ENCODE measurements around the gene COQ10B. TPM values are rescaled to one million over a fixed set of nuclear protein-coding genes. Genes with fewer than 3 reads are reported as not detected.
A peak's percentile ranks its signal among the peaks of the same experiment; 100 is the strongest.
"Not testable (repeated sequence)": the region's sequence is repeated elsewhere in the genome, so short reads cannot be mapped to it uniquely, and the experiment has no call there.

The COQ10B gene
- polyA plus RNA-seq (ENCODE audit: insufficient read length), result 9.0 TPM

DNA sequence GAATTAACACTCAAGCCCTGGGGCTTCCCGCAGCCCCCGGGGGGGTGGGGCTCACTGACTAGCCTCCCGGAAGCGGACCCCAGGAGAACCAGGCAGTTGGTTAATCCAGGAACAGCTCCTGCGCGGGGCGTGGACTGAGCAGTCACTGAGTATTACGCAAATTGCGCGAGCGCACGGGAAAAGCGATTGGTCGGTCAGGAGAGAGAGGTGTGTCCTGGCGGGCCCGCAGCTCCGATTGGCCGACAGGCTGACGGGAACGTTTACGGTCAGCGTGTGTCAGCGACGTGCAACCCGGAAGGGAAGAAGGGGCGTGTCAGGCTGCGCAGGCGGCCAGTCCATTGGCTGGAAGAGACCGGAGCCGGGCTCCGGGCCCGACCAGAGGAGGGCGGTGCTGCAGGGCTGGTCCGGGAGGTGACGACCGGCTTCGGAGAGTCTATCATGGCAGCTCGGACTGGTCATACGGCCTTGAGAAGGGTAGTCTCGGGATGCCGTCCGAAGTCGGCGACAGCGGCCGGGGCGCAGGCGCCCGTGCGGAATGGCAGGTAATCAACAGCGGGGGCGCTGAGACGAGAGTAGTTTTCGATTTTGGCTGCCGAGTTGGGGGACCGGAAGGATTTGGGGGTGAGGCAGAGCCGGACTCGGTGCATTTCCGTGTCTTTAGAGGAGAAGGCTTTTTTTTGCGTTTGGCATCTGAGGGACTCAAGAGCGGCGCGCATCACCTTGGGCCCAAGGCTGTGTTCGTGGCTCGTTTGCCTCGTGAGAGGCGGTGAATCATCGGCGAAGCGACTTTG is at the start of gene COQ10B:
Gene COQ10B, plus strand, starts transcription at position 430 of the 791 bp plus-strand sequence. Its CDS starts 9 bp downstream, at position 439.
- peak; percentile 100 for DNase-seq

DNA sequence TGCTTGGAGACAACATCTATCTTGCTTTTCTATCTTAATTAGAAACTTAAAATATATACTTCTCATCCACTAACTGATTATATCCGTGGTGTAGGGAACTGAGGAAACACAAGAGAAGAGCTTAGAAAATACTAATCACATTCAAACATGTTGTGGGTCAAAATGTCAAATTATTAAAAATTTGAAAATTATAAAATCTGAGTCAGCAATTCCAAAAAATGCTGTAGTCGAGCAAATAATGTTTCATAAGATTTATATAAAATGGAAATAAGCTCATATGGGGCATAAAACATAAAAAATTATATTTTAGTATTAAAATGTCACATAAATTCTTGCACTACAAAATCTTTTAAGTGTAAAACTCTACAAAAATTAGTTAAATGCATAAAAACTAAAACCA is 47.8 kb upstream of the COQ10B start:
- DNase-seq, result no peak

DNA sequence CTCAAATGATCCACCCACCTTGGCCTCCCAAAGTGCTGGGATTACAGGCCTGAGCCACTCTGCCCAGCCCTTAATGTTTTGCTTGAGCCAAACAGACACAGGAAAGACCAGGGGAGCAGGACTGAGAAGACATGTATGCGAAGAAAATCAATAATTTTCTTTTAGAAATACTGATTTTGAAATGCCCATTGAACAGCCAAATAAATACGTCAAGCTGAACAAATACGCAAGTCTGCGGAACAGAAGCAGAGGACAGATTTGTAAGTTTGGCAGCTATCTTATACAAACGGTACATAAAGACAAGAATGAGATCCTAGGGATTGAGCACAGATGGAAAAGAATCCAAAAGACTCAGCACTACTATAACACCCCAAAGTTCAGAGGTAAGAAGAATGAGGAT is 39.3 kb upstream of the COQ10B start:
- DNase-seq, result no peak

DNA sequence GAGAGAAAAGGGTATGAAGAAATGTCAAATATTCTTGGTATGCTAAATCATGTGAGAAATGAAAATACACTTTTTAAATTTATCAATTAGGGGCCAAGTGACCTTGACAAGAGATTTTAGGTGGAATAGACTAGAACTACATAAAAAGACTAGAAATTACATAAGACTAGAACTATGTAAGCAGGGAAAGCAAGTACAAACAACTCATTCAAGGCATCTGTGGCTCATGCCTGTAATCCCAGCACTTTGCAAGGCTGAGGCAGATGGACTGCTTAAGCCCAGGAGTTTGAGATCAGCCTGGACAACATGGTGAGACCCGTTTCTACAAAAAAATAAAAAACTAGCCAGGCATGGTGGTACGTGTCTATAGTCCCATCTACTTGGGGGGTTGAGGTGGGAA is 38.8 kb upstream of the COQ10B start:
- DNase-seq, result no peak

DNA sequence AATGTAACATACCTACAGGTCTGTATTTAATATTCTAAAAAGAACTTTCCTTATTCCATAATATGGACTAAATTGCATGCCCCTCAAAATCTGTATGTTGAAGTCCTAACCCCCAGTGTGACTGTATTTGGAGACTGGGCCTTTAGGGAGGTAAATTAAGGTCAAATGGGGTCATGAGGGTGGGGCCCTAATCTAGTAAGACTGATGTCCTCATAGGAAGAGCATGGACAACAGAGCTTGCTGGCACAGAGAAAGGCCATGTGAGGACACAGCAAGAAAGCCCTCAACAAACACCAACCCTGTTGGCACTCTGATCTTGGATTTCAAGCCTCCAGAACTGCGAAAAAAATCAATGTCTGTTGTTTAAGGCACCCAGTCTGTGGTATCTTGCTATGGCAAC is 37.1 kb upstream of the COQ10B start:
- no peak for DNase-seq

DNA sequence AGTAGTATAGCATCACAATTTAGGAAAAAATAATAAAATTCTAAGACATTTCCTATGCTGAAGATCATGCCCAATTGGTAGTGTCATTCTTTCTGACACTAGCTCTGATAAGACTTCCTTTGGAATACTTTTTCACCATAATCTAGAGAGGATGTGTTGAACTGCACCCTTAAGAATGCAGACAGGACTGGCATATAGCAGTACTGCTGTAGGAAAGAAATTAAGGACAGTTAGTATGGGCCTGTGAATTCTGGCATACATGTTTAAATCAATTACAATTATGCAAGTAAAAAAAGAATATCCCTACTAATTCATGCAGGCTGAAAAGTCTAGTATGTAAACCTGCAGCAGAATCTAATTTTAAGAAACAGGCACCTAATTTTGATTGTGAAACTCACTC is 33.9 kb upstream of the COQ10B start:
- DNase-seq, result no peak

DNA sequence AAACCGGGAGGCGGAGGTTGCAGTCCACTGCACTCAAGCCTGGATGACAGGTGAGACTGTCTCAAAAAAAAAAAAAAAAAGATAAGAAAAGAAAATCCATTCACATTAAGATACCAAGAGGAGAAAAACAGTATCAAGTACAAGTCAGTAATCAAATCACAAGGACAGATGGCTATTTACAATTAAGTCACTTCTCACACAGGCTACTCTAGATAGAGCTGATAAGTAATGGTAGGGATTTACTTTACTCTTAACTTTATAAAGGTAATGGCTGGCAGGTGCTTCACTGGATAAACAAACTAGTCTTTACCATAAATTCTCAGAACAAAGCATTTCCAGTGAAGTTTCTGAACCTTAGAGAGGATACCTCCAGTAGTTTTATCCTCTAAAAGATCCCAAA is 30.0 kb upstream of the COQ10B start:
- no peak for DNase-seq

DNA sequence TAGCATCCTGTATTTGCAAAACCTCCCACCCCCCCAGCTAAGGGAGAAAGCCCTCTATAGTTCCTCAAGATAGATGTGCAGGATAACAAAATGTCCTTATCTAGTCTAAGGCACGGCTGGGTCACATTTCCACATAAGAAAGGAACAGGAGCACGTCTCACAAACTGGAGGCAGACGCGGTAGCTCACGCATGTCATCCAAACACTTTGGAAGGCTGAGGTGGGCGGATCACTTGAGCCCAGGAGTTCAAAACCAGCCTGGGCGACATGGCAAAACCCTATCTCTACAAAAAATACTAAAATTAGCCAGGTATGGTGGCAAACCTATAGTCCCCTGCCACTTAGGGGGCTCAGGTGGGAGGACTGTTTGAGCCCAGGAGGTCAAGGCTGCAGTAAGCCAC is 27.8 kb upstream of the COQ10B start:
- no peak for DNase-seq

DNA sequence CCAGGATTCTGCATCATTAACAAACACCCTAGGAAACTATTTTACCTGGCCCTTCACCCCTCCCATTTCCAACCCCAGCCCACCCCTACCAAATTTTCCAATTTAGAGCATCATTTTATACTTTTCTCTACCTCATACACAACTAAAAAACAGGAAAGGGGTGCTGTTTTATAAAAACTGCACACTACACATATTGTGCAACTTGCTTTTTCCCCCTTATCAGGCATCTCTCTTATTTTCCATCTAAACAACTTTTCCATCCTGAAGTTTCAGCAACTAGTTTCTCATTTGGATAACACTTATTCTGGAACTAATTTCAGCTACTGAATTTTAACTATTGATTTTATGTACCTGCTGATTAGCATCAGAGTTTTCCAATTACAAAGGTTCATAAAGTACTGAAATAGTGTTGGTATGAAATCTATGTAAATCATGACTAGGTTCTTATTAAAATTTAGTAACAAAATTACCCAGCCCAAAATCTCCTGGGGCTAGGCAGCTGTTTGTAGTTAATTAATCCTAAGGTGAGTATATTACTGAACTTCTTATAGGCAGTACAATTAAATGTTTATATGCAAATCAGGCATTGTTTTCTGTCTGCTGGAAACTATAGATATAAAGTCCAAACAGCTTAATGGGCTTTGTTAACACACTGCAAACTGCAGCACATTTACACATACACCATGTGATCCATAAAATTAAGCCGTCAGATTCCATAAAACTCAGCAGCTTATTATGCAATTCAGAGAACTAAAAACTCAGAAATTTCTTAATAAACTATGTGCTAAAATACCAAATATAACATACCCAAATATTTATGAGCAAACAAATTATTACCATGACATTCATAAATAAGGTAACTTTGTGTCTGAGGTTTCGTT is 26.4 kb upstream of the COQ10B start:
- DNase-seq, result no peak

DNA sequence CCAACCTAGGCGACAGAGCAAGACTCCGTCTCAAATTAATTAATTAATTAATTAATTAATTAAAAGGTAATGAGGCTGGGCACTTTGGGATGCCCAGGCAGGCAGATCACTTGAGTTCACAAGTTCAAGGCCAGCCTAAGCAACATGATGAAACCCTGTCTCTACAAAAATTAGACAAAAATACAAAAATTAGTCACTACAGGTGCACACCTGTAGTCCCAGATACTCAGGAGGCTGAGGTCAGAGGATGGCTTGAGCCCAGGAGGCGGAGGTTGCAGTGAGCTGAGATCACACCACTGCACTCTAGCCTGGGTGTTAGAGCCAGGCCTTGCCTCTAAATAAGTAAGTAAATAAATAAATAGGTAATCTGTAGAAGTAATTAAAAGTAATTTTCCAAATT is 25.4 kb upstream of the COQ10B start:
- DNase-seq, result no peak

DNA sequence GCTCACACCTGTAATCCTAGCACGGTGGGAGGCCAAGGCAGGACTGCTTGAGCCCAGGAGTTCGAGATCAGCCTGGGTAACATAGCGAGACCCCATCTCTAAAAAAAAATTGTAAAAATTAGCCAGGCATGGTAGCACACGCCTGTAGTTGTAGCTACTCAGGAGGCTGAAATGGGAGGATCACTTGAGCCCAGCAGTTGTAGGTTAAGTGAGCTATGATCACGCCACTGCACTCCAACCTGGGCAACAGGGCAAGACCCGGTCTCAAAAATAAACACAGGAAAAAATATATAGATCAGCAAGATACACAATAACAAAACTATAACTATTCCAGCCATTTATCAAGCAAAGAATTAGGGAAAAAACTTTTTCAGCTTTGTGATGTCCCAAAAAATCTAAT is 21.5 kb upstream of the COQ10B start:
- no peak for DNase-seq

DNA sequence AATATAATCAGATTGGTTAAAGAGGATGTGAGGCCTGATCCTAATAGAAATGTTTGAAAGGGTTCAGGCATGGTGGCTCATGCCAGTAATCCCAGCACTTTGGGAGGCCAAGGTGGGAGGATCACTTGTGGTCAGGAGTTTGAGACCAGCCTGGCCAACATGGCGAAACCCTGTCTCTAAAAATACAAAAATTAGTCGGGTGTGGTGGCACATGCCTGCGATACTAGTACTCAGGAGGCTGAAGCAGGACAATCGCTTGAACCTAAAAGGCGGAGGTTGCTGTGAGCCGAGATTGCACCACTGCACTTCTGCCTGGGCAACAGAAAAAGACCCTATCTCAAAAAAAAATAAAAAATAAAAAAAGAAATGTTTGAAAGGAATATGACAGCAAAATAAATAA is 20.8 kb upstream of the COQ10B start:
- DNase-seq, result not testable (repeated sequence)

DNA sequence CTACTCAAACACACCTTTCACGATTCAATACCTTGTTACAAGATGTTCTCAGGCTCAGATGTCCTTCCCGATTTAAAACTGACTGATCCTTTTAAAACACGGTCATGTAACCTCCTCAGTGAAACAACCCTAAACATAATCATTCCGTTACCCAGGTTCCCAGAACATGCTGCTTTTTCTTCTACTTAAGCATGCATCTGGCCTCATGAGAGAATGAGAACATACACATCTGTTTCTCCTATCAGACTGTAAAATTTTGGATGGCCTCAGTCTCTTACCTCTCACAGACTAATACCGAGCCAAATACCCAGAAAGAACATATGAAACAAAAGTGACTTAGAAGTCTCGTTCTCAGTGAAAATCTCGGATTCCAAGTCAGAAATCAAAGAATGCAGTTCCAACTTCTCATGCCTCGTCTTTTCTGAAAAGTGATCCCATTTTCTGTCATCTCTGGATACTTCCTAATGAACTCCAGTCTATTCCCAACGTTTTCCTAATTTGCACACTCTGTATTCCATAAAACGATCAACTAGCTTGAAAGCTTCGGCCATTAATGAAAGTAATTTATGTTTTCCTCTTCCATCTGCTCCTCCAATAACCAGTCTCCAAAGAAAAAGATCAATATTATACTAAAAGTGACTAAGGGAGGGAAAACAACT is 19.4 kb upstream of the COQ10B start:
- peak; percentile 48 for DNase-seq

DNA sequence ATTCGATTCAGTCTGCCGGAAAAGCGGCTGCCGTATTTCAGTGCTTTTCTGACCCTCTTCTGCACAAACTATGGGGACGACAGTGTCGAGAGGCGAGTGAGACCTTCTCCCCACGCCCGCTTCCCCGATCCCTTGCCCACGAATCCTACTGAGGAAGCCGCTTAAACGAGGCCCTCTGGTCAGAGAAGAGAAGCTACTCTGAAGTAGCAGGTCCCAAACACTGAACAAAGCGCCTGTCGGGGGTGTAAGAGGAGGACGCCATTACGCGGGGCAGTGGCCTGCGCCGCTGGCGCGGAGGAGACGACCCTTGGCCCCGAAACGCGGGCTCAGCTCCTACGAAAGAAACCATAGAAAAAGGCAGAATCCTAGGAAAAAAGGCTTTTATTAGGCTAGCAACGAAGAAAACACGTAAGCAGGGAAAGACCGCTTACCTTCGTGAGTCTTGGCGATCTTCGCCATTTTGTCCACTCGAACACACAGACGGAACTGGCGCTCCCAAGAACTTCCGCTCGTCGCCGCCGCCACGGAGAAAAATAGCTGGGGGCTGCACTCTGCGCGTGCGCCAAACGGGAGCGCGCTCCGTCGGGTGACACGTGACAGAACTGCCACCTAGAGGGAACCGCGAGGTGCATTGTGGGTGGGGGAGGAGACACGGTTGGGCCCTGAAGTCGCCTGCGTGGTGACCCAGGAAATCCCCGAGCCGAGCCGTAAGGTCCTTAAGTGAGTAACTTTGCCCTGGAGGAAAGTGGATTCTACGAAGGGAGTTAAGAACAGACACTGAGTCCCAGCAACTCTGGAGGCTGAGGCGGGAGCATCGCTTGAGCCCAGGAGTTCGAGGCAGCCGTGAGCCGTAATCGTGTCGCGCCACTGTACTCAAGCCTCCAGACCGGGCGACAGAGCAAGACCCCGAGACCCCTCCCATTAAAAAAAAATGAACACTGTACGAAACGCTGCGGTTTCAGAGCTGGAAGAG is 18.5 kb upstream of the COQ10B start, which contains the start of gene SF3B1:
Gene SF3B1, minus strand, starts transcription at position 488 of the 973 bp plus-strand sequence. Its CDS starts 29 bp downstream, at position 459.
- DNase-seq, result peak; percentile 99

DNA sequence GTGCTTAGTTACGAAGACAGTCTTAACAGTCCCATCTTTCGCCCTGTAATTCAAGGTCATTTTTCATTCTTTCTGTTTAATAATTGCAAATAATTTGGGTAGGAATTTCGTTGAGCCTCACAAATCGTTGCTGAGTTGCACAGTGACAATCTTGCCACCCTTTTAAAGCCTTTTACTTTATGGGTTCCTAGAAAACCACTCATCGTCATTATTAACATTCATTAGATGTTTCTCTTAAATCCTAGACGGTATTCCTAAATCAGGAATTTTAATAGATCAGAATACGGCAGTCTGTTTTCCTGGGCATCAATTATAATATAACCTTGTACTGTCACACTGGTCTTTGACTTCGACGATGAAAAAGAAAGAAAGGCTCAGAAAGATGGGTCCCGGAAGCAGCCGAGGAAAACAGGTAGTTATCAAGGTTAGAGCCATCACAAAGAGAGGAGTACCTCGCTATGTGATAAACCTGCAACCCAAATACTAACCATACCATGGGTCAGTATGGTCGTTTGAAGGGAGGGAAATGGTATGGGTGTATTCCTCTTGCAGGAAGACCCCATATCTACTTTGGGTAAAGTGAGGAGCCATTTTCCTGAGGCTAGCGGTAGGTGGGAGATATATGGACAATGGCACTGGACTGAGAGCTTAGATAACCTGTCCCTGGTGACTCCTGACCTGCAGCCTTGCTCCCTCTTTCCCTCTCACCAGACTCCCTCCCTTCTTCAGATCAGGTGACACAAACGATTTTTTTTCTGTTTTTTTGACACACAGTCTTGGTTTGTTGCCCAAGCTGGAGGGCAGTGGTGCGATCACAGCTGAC is 17.5 kb upstream of the COQ10B start:
- no peak for DNase-seq

DNA sequence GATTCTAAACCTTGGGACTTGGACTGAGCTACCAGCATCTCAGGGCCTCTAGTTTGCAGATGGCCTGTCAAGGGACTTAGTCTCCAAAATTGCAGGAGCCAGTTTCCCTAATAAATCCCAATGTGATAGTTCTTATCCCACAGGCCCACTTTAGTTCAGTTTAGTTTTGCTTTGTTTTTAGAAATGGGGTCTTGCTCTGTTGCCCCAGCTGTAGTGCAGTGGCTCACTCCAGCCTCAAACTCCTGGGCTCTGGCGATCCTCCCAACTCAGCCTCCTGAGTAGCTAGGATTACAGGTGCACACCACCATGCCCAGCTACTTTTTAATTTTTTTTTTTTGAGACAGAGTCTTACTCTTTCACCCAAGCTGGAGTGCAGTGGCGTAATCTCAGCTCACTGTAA is 16.0 kb upstream of the COQ10B start:
- DNase-seq, result no peak

DNA sequence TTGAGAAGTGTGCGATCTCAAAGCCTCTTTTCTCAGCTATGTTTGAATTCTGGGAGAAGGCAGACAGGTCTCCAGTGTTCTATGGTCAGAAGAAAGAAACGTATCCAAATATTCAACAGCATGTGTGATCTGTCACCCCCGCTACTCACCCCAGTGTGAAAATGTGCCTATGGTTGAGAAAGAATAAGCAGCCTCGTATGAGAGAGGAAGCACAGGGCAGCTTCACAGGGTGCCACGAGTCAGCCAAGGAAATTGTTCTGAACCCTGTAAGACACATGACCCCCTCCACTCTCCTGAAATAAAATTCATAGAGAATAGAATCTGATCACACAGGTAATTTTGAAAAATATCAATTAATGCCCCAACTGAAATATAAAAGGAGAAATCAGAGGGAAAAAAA is 10.5 kb upstream of the COQ10B start:
- DNase-seq, result no peak

DNA sequence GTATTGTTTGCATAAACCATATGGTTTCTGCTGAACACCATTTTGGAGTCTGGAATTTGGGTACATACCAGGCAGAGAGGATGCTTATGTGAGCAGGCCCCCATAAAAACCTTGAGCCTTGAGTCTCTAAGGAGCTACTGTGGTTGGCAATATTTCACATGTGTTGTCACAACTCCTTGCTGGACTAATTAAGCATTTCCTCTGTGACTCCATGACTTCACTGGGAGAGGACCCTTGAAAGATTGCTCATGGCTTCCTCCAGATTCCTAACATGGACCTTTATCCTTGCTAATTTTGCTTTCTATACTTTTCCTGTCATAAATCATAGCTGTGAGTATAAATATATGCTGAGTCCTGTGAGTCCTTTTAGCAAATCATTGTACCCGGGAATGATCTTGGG is 7.6 kb upstream of the COQ10B start:
- no peak for DNase-seq

DNA sequence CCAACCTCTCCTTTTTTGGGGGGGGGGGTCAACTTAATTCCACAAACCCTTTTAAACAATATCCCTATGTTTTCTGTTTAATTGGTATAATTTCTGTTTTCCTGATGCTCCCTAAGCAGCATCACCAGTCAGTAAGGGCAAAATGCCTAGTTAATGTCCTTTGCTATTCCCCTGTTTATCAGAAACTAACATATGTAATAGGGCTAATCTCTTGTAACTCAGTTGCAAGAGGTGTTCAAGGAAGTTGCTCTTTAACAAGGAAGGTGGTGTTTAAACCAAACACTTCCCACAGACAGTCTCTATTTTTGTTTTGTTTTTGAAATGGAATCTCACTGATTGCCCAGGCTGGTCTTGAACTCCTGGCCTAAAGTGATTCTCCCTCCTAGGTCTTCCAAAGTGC is 6.5 kb upstream of the COQ10B start:
- no peak for DNase-seq

DNA sequence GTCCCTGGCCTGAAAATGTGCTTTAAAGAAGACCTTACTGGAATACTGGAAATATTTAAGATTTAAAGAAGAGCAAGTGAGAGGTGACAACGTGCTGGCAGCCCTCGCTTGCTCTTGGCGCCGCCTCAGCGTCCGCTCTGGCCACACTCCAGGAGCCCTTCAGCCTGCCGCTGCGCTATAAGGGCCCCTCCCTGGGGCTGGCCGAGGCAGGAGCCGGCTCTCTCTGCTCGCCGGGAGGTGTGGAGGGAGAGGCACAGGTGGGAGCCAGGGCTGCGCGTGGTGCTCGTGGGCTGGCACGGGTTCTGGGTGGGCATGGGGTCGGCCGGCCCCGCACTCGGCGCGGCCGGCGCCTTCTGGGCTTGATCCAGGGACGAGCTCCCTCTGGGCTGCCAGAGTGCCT is 2.9 kb upstream of the COQ10B start:
- DNase-seq, result no peak

DNA sequence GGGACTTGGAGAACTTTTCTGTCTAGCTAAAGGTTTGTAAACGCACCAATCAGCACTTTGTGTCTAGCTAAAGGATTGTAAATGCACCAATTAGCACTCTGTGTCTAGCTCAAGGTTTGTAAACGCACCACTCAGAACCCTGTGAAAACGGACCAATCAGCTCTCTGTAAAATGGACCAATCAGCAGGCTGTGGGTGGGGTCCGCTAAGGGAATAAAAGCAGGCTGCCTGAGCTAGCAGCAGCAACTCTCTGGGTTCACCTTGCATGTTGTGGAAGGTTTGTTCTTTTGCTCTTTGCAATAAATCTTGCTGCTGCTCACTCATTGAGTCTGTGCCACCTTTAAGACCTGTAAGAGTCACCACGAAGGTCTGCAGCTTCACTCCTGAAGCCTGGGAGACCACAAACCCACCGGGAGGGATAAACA is 2.4 kb upstream of the COQ10B start:
- DNase-seq, result not testable (repeated sequence)

All from hindlimb muscle (tissue), 1 donor.